GM12878 (cell line): ENCODE data around the gene KCTD19. TPM values are rescaled to one million over a fixed set of nuclear protein-coding genes. Genes with fewer than 3 reads are reported as not detected.

ENCODE experiments used
- ATAC-seq: fragments of 200-7000 bp; cut with Tn5 transposase; 3 replicates; pipeline ENCODE4 v1.9.1; 2020; ENCODE audit warnings: mild to moderate bottlenecking, moderate library complexity
- BruUV-seq: library from RNA; stranded (reverse); fragments of 400-500 nt; replicated peaks from 2 replicates; lab custom pipeline; 2021; lab: Mats Ljungman, UMichigan
- CTCF ChIA-PET: fragments of 300-600 bp; sonication (Branson Sonifier 250); formaldehyde crosslinking; extraction: SDS; loops from one replicate; lab custom pipeline; 2021; ENCODE audit warnings: inconsistent platforms; lab: Yijun Ruan, JAX
- POLR2A ChIA-PET: fragments of 350-600 bp; formaldehyde crosslinking; extraction: SDS; loops from one replicate; lab custom pipeline; 2021; ENCODE audit warnings: inconsistent platforms; lab: Charles Lee
- RAD21 ChIA-PET: fragments of 300-600 bp; sonication (Branson Sonifier 250); formaldehyde crosslinking; loops from one replicate; lab custom pipeline; 2023; ENCODE audit warnings: antibody characterized with exemption; ENCODE audit not compliant: unreplicated experiment; lab: Charles Lee
- SMC1A ChIA-PET: fragments of 300-600 bp; sonication (Branson Sonifier 250); formaldehyde crosslinking; loops from one replicate; lab custom pipeline; 2023; ENCODE audit not compliant: unreplicated experiment, uncharacterized antibody; lab: Charles Lee
- DNase-seq: peaks from one replicate; pipeline ENCODE4 v3.0.0-alpha.2; 2011; ENCODE audit warnings: low read depth, low spot score
- FAIRE-seq: peaks from 3 replicates; lab custom pipeline; 2011; peaks lifted over from hg19 to GRCh38; lab: Jason Lieb, UNC
- H2AFZ ChIP-seq: 2 replicates; pipeline ENCODE4 v1.6.0; 2011; ENCODE audit warnings: low read depth, low read length, control low read depth; ENCODE audit not compliant: control insufficient read depth
- H3K27ac ChIP-seq: 2 replicates; pipeline ENCODE4 v1.5.1; 2011; ENCODE audit warnings: control low read depth; ENCODE audit not compliant: control insufficient read depth, insufficient read depth
- H3K27me3 ChIP-seq, 2 experiments: replicated peaks in 1 of 2; 2 replicates each; pipeline versions ENCODE4 v1.6.0 to v1.6.1; 2011; ENCODE audit warnings: low read length in 1 of 2; ENCODE audit not compliant: control insufficient read depth in 2 of 2, insufficient read depth in 2 of 2
- H3K36me3 ChIP-seq, 2 experiments: 2 replicates each; pipeline ENCODE4 v1.5.1; 2011; ENCODE audit warnings: low read length in 1 of 2; ENCODE audit not compliant: control insufficient read depth in 2 of 2, insufficient read depth in 2 of 2
- H3K4me1 ChIP-seq: 2 replicates; pipeline ENCODE4 v1.6.1; 2011; ENCODE audit warnings: mild to moderate bottlenecking, low read length, moderate library complexity, mixed read lengths; ENCODE audit not compliant: control insufficient read depth, insufficient read depth
- H3K4me2 ChIP-seq: 2 replicates; pipeline ENCODE4 v1.6.0; 2011; ENCODE audit warnings: control low read depth; ENCODE audit not compliant: control insufficient read depth, insufficient read depth
- H3K4me3 ChIP-seq: fragments of 200-600 bp; sonication (generic); 2 replicates; pipeline ENCODE4 v1.5.1; 2016
- H3K79me2 ChIP-seq: 2 replicates; pipeline ENCODE4 v1.6.0; 2011; ENCODE audit warnings: low read length; ENCODE audit not compliant: control insufficient read depth, insufficient read depth
- H3K9ac ChIP-seq: 2 replicates; pipeline ENCODE4 v1.8.0; 2011; ENCODE audit warnings: low read length, control low read depth, mixed read lengths; ENCODE audit not compliant: control insufficient read depth, insufficient read depth
- H3K9me3 ChIP-seq: replicated peaks from 3 replicates; pipeline ENCODE4 v1.5.1; 2011; ENCODE audit warnings: mild to moderate bottlenecking, low read length; ENCODE audit not compliant: control insufficient read depth, insufficient read depth
- H4K20me1 ChIP-seq: 2 replicates; pipeline ENCODE4 v1.6.0; 2011; ENCODE audit not compliant: control insufficient read depth, insufficient read depth
- EED ChIP-seq: sonication (generic); IDR thresholded peaks from 2 replicates; pipeline ENCODE4 v1.6.1; 2016; ENCODE audit warnings: antibody characterized with exemption, low read depth
- GABPA ChIP-seq: IDR thresholded peaks from 2 replicates; pipeline ENCODE4 v1.6.1; 2014; ENCODE audit warnings: antibody characterized with exemption, low read depth, mild to moderate bottlenecking, inconsistent platforms
- GATAD2B ChIP-seq: fragments of 450-650 bp; conservative IDR thresholded peaks from 2 replicates; pipeline ENCODE4 v1.6.1; 2017; ENCODE audit warnings: low read depth, mild to moderate bottlenecking, moderate library complexity
- HCFC1 ChIP-seq: fragments of 150-350 bp; IDR thresholded peaks from 2 replicates; pipeline ENCODE4 v1.6.1; 2014; ENCODE audit warnings: low read length
- JUND ChIP-seq: IDR thresholded peaks from 2 replicates; pipeline ENCODE4 v1.6.1; 2012; ENCODE audit warnings: low read depth, mild to moderate bottlenecking, low read length, improper control_type of control experiment, moderate library complexity
- KAT2A ChIP-seq: conservative IDR thresholded peaks from 2 replicates; pipeline ENCODE4 v1.6.1; 2011; ENCODE audit warnings: low read depth, low read length; ENCODE audit not compliant: control insufficient read depth
- MTA2 ChIP-seq: fragments of 450-650 bp; IDR thresholded peaks from 2 replicates; pipeline ENCODE4 v1.6.1; 2016; ENCODE audit warnings: low read depth, mild to moderate bottlenecking, moderate library complexity
- SREBF1 ChIP-seq: IDR thresholded peaks from 2 replicates; pipeline ENCODE4 v1.6.1; 2012; ENCODE audit warnings: mild to moderate bottlenecking, low read length
- STAT3 ChIP-seq: IDR thresholded peaks from 2 replicates; pipeline ENCODE4 v1.6.1; 2011; ENCODE audit warnings: low read depth, low read length, improper control_type of control experiment
- SUPT20H ChIP-seq: IDR thresholded peaks from 2 replicates; pipeline ENCODE4 v1.6.1; 2011; ENCODE audit warnings: low read depth, mild to moderate bottlenecking, low read length, moderate library complexity, borderline replicate concordance; ENCODE audit not compliant: control insufficient read depth
- WRNIP1 ChIP-seq: IDR thresholded peaks from 2 replicates; pipeline ENCODE4 v1.6.1; 2011; ENCODE audit warnings: low read depth, low read length, improper control_type of control experiment, borderline replicate concordance
- WGBS: methylation state at CpG from one replicate; pipeline ENCODE4 v1.1.6; 2016; ENCODE audit warnings: low lambda C conversion rate; ENCODE audit not compliant: insufficient replicate concordance, insufficient coverage; ENCODE audit errors: missing lambda C conversion rate; 5-methylcytosine and 5-hydroxymethylcytosine counted together
- in situ Hi-C: fragments of 300-500 bp; cut with MboI; formaldehyde crosslinking; loops from 9 replicates; pipeline ENCODE4 v1.14.3; 2018; ENCODE audit warnings: mixed read lengths
- intact Hi-C: fragments of 100-400 bp; cut with micrococcal nuclease; formaldehyde crosslinking; loops from one replicate; pipeline ENCODE4 v1.14.2; 2022; ENCODE audit not compliant: unreplicated experiment
- polyA plus RNA-seq, 11 experiments: library from polyadenylated mRNA; depleted of rRNA in 4 of 11; unstranded in 6 of 11; stranded (reverse) in 5 of 11; fragments of >200 nt; fragmentation: Nextera tagmentation in 4 of 11; fragmentation: Illumina TruSeq in 1 of 11; extraction: Ambion mirVana in 4 of 11; extraction: Trizol in 1 of 11; gene quantifications; 1 replicate in 1 of 11; 2 replicates in 10 of 11; pipeline versions ENCODE4 v1.2.1 to v1.2.3, GENCODE V29; 2011 to 2016; ENCODE audit warnings: inconsistent platforms in 2 of 11, missing spikeins in 2 of 11, low read depth in 1 of 11
- total RNA-seq, 4 experiments: library from RNA; depleted of rRNA in 3 of 4; stranded (reverse); fragments of >200 nt in 3 of 4; fragmentation: Illumina TruSeq in 1 of 4; extraction: Trizol in 1 of 4; gene quantifications; 2 replicates each; pipeline versions ENCODE4 v1.2.1 to v1.2.3, GENCODE V29; 2013 to 2021
- TF ChIP-seq, protein P1 (sequence below), 3 experiments: IDR thresholded peaks in 2 of 3; conservative IDR thresholded peaks in 1 of 3; 2 replicates each; pipeline ENCODE4 v1.5.1; 2011; ENCODE audit warnings: low read depth in 3 of 3, low read length in 3 of 3, mild to moderate bottlenecking in 3 of 3, control low read depth in 2 of 3, moderate library complexity in 2 of 3, inconsistent platforms in 1 of 3, mixed read lengths in 1 of 3; ENCODE audit not compliant: control insufficient read depth in 2 of 3, insufficient read depth in 1 of 3; ENCODE audit errors: extremely low read depth in 1 of 3

Gene KCTD19
- total and polyA plus RNA-seq, 10 of the 15 experiments (the other 5 are each of a cell fraction or from before 2014, with no cell fraction given): 1.6 to 8.9 (median 3.9) TPM

DNA sequence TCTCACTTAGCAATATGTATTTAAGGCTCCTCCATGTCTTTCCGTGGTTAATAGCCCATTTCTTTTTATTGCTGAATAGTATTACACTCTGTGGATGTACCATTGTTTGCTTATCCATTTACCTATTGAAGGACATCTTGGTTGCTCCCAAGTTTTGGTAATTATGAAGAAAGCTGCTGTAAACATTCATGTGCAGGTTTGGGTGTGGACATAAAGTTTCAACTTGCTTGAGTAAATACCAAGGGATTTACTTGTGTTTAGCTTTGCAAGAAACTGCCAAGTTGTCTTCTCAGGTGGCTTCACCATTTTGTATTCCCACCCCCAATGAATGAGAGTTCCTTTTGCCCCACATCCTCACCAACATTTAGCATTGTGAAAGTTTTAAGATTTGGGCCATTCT, 9.6 kb upstream of the KCTD19 start:
- FAIRE-seq (no peak), DNase-seq (no peak), ATAC-seq (no peak)
- H3K79me2 ChIP-seq: no peaks in the 10 kb centered on the region
- H3K4me3 ChIP-seq: no peak overlapping the region
- 27% methylated on average over 1 of the region's 1 CpG for WGBS
- TF ChIP-seq KAT2A: no peak
- no peak for TF ChIP-seq HCFC1
- TF ChIP-seq SUPT20H: no peak
- no peak for TF ChIP-seq SREBF1
- TF ChIP-seq GATAD2B: no peak
- TF ChIP-seq GABPA: no peak
- TF ChIP-seq EED: no peak
- TF ChIP-seq JUND: no peak
- TF ChIP-seq WRNIP1: no peak
- TF ChIP-seq, protein P1, sequence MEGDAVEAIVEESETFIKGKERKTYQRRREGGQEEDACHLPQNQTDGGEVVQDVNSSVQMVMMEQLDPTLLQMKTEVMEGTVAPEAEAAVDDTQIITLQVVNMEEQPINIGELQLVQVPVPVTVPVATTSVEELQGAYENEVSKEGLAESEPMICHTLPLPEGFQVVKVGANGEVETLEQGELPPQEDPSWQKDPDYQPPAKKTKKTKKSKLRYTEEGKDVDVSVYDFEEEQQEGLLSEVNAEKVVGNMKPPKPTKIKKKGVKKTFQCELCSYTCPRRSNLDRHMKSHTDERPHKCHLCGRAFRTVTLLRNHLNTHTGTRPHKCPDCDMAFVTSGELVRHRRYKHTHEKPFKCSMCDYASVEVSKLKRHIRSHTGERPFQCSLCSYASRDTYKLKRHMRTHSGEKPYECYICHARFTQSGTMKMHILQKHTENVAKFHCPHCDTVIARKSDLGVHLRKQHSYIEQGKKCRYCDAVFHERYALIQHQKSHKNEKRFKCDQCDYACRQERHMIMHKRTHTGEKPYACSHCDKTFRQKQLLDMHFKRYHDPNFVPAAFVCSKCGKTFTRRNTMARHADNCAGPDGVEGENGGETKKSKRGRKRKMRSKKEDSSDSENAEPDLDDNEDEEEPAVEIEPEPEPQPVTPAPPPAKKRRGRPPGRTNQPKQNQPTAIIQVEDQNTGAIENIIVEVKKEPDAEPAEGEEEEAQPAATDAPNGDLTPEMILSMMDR (IDR thresholded peaks at IDR 0.05 in 2 of 3, conservative IDR thresholded peaks at IDR 0.05 in 1 of 3; ENCODE audit: control insufficient read depth in 2 of 3, extremely low read depth in 1 of 3, insufficient read depth in 1 of 3, low read depth in 3 of 3, low read length in 3 of 3): no peak
- no peak for TF ChIP-seq STAT3
- TF ChIP-seq MTA2: no peak
- H3K27ac ChIP-seq: no peak overlapping the region
- RAD21 ChIA-PET: interaction anchor here (1.5 kb wide), 1 partner anchor 75 kb away, joined by 3 read pairs; no protein-coding TSS in a partner anchor
- CTCF ChIA-PET: no interaction called here
- H4K20me1 ChIP-seq: no peaks in the 10 kb centered on the region
- no peaks in the 10 kb centered on the region for H3K36me3 ChIP-seq
- intact Hi-C loops (no loop called here), in situ Hi-C loops (no loop called here)
- SMC1A ChIA-PET: no interaction called here
- H3K4me1 ChIP-seq: no peaks in the 10 kb centered on the region
- no peak overlapping the region for H2AFZ ChIP-seq
- H3K4me2 ChIP-seq: no peak overlapping the region
- H3K9ac ChIP-seq: no peak overlapping the region
- BruUV-seq: no TSS peak
- H3K9me3 ChIP-seq: no peaks in the 10 kb centered on the region; the same call in 1 of the 3 replicates
- no peaks in the 10 kb centered on the region for H3K27me3 ChIP-seq
- POLR2A ChIA-PET: no interaction called here
